Omental fat pad (tissue), 4 donors: Measurements from ENCODE around the gene ZNF474. TPM values are rescaled to one million over a fixed set of nuclear protein-coding genes. Genes with fewer than 3 reads are reported as not detected.

Experiments used
- ATAC-seq: fragments of 150-250 bp; one replicate; pipeline ENCODE4 v1.9.1; 2016; ENCODE audit warnings: mild to moderate bottlenecking, moderate library complexity; ENCODE audit not compliant: low FRiP score
- DNase-seq: peaks from one replicate; pipeline ENCODE4 v3.0.0-alpha.2; 2019; ENCODE audit warnings: low spot score
- CTCF ChIP-seq, 3 donors: fragments of 450-650 bp; IDR thresholded peaks; one replicate each; pipeline ENCODE4 v1.5.1; 2016 to 2017; ENCODE audit warnings: antibody characterized with exemption in 3 of 3, mild to moderate bottlenecking in 3 of 3, moderate library complexity in 2 of 3
- total RNA-seq, 4 donors: library from RNA; depleted of rRNA; stranded (reverse); fragments of >200 nt; gene quantifications; one replicate each; pipeline ENCODE4 v1.1.0, GENCODE V29; 2016

ZNF474 gene
- total RNA-seq, 4 donors from 2014 or later = 0.24 to 2.1 TPM; not detected in 2

GRCh38 chr5:122162100-122162638 lies 32.8 kb downstream of the ZNF474 start:
- no peak for ATAC-seq
- TF ChIP-seq CTCF (IDR thresholded peaks at IDR 0.05) = no peak
- DNase-seq = no peak

- TF ChIP-seq CTCF (IDR thresholded peaks at IDR 0.05) = no peak
- DNase-seq = no peak
- peak; percentile 82 for ATAC-seq
Measured at GRCh38 chr5:122163121-122164069, 34.0 kb downstream of the ZNF474 start.

- DNase-seq (no peak), ATAC-seq (no peak)
- no peak for TF ChIP-seq CTCF (IDR thresholded peaks at IDR 0.05)
Measured at GRCh38 chr5:122164070-122164435, 34.7 kb downstream of the ZNF474 start.

DNA sequence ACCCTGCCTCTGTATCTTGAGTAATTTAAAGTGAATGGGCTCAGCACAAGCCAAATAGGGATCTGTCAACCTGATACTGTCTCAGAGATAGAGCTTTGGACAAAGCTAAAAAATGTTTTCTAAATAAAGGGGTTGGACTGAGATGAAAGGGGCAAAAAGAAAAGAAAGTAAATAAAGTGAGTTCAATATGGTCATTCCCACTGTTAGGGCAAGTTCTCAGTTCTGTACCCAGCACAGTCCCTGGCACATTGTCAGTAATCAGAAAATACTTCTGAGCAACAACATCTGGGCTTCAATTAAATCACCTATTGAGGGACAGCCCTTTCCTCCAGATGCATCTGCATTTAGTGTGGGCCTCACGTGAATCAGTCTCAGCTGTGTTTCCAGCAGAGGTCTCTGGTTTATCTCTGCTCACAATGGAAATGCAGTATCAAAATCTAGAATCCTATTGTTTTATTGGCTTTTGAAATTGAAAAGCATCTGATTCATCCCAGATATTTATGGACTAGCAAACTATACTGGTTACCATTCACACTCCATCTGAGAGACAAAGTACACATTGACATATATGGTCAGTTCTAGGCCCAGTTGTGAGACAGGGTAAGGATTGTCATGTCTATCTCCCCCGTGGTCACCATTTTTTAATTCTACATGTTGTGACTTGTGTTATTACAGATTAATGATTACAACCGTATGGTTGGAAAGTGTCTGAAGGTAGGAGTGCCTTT lies 35.6 kb downstream of the ZNF474 start:
- ATAC-seq (no peak), DNase-seq (no peak)
- no peak for TF ChIP-seq CTCF (IDR thresholded peaks at IDR 0.05)

- ATAC-seq (no peak), DNase-seq (no peak)
- TF ChIP-seq CTCF (IDR thresholded peaks at IDR 0.05) = no peak
Measured at GRCh38 chr5:122165559-122166078, 36.3 kb downstream of the ZNF474 start.

- no peak for TF ChIP-seq CTCF (IDR thresholded peaks at IDR 0.05)
- no peak for ATAC-seq
Measured at GRCh38 chr5:122169350-122170103, 40.2 kb downstream of the ZNF474 start.

More at GRCh38 chr5:122169350-122170103, 40.2 kb downstream of the ZNF474 start:
- no peak for DNase-seq
